ENCODE data around the gene AKR1B15.
"Not testable (repeated sequence)": the region's sequence is repeated elsewhere in the genome, so short reads cannot be mapped to it uniquely, and the experiment has no call there.

DNA sequence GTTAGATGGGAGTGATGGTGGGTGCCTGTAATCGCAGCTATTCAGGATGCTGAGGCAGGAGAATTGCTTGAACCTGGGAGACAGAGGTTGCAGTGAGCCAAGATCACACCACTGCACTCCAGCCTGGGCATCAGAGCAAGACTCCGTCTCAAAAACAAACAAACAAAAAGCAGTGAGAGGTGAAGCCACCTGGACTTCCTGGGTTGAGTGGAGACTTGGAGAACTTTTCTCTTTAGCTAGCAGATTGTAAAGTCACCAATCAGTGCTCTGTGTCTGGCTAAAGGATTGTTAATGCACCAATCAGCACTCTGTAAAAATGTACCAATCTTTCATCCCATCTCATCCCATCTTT lies 14.5 kb downstream of the AKR1B15 start:
- TF ChIP-seq, protein P1, sequence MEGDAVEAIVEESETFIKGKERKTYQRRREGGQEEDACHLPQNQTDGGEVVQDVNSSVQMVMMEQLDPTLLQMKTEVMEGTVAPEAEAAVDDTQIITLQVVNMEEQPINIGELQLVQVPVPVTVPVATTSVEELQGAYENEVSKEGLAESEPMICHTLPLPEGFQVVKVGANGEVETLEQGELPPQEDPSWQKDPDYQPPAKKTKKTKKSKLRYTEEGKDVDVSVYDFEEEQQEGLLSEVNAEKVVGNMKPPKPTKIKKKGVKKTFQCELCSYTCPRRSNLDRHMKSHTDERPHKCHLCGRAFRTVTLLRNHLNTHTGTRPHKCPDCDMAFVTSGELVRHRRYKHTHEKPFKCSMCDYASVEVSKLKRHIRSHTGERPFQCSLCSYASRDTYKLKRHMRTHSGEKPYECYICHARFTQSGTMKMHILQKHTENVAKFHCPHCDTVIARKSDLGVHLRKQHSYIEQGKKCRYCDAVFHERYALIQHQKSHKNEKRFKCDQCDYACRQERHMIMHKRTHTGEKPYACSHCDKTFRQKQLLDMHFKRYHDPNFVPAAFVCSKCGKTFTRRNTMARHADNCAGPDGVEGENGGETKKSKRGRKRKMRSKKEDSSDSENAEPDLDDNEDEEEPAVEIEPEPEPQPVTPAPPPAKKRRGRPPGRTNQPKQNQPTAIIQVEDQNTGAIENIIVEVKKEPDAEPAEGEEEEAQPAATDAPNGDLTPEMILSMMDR (IDR thresholded peaks at IDR 0.05), result not testable (repeated sequence)
- not testable (repeated sequence) for TF ChIP-seq POLR2AphosphoS5 (IDR thresholded peaks at IDR 0.05)
